Stimulated activated naive CD4-positive, alpha-beta T cell treated with Interleukin-2 at 50 U/mL for 16 hours (primary cell): ENCODE results near the gene PLCH1.

Experiments
- DNase-seq: peaks from one replicate; lab custom pipeline; 2025; lab: John Stamatoyannopoulos, UW

The PLCH1 gene

GRCh38 chr3:155339052-155339451 is 405.8 kb downstream of the PLCH1 start:
- no peak for DNase-seq

GRCh38 chr3:155335724-155336354 is 409.0 kb downstream of the PLCH1 start:
- DNase-seq, result no peak

GRCh38 chr3:155334914-155335723 is 409.8 kb downstream of the PLCH1 start:
- DNase-seq, result no peak

GRCh38 chr3:155334215-155334913 is 410.5 kb downstream of the PLCH1 start:
- no peak for DNase-seq

GRCh38 chr3:155332716-155333115 is 412.2 kb downstream of the PLCH1 start:
- no peak for DNase-seq

GRCh38 chr3:155331078-155331477 is 413.8 kb downstream of the PLCH1 start:
- DNase-seq, result no peak

- no peak for DNase-seq
These were observed 414.5 kb downstream of the PLCH1 start for GRCh38 chr3:155330370-155330769.

- DNase-seq, result no peak
These were observed 415.3 kb downstream of the PLCH1 start for GRCh38 chr3:155329513-155330048.

GRCh38 chr3:155327871-155328270 is 417.0 kb downstream of the PLCH1 start:
- DNase-seq, result no peak

- DNase-seq, result no peak
These were observed 417.4 kb downstream of the PLCH1 start for GRCh38 chr3:155327430-155327829.

- DNase-seq, result no peak
These were observed 418.0 kb downstream of the PLCH1 start for GRCh38 chr3:155326901-155327300.

- no peak for DNase-seq
These were observed 418.6 kb downstream of the PLCH1 start for GRCh38 chr3:155326244-155326643.
